ENCODE results near the gene CEMIP2.

The CEMIP2 gene

DNA sequence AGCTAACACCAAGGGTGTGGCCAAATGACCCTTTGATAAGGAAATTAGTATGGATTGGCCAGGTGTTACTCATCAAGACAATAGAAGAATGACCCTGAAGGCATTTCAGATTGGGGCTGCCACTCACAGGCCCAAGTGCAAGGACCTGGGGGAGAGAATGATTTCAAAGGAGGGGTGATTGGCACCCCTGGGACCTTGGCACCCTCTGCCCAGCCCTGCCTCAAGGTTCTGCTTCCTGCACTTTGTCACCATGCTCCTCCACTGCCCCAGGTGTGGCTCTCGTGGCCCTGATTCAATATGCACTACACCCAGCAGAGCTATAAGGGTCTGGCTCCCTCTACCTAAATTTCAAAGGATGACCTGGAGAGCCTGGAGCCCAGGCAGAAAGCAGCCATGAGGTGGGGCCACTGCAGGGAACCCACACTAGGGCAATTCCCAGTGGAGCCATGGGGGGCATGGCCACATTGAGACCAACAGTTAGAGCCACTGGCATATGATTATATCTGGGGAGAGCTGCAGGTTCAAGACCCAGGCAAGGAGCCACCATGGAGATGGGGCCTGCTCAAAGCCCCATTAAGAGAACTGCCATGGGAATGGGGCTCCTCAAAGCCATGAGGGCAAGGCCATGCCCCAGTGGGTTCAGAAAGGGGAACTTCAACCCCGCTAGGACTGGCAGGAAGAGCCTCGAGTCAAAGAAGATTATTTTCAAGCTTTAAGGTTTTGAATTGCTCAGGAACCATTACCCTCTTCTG lies 93.0 kb downstream of the CEMIP2 start:
- H3K27ac ChIP-seq: no peak overlapping the region
- TF ChIP-seq, protein P1, sequence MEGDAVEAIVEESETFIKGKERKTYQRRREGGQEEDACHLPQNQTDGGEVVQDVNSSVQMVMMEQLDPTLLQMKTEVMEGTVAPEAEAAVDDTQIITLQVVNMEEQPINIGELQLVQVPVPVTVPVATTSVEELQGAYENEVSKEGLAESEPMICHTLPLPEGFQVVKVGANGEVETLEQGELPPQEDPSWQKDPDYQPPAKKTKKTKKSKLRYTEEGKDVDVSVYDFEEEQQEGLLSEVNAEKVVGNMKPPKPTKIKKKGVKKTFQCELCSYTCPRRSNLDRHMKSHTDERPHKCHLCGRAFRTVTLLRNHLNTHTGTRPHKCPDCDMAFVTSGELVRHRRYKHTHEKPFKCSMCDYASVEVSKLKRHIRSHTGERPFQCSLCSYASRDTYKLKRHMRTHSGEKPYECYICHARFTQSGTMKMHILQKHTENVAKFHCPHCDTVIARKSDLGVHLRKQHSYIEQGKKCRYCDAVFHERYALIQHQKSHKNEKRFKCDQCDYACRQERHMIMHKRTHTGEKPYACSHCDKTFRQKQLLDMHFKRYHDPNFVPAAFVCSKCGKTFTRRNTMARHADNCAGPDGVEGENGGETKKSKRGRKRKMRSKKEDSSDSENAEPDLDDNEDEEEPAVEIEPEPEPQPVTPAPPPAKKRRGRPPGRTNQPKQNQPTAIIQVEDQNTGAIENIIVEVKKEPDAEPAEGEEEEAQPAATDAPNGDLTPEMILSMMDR (conservative IDR thresholded peaks at IDR 0.05): no peak

GRCh38 chr9:71672573-71672972 lies 95.7 kb downstream of the CEMIP2 start:
- no peak overlapping the region for H3K27ac ChIP-seq
- TF ChIP-seq, protein P1 (conservative IDR thresholded peaks at IDR 0.05): no peak

DNA sequence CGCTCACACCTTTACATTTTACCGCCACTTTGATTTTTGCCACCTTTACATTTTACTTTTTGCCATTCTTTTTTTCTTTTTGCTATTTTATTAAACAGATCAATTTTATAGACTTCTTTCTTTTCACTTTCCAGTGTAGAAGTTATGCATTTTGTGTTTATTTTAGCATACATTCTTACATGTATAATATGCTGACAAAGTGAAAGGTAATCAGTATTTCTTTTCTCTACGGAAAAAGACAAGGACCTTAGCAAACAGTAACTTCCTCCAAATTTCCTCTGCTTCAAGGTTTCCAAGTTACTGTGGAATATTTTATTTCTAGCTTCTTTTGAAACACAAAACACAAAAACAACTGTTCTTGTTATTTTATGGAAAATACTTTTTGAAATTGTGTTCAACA lies 97.0 kb downstream of the CEMIP2 start:
- TF ChIP-seq, protein P1 (conservative IDR thresholded peaks at IDR 0.05): no peak
- no peak overlapping the region for H3K27ac ChIP-seq

- TF ChIP-seq, protein P1 (conservative IDR thresholded peaks at IDR 0.05): no peak
Measured at GRCh38 chr9:71670121-71670520, 98.2 kb downstream of the CEMIP2 start.

GRCh38 chr9:71669284-71669995 lies 98.9 kb downstream of the CEMIP2 start:
- TF ChIP-seq, protein P1 (conservative IDR thresholded peaks at IDR 0.05): no peak
- no peak overlapping the region for H3K27ac ChIP-seq

More at GRCh38 chr9:71670121-71670520, 98.2 kb downstream of the CEMIP2 start:
- H3K27ac ChIP-seq: no peak overlapping the region

- TF ChIP-seq, protein P1 (conservative IDR thresholded peaks at IDR 0.05): no peak
- H3K27ac ChIP-seq: no peak overlapping the region
Measured at GRCh38 chr9:71668717-71669116, 99.6 kb downstream of the CEMIP2 start.

GRCh38 chr9:71665247-71665646 lies 103.1 kb downstream of the CEMIP2 start:
- H3K27ac ChIP-seq: no peak overlapping the region
- TF ChIP-seq, protein P1 (conservative IDR thresholded peaks at IDR 0.05): no peak

All from VCaP (cell line).